ENCODE measurements around the gene CNKSR3. TPM values are rescaled to one million over a fixed set of nuclear protein-coding genes. Genes with fewer than 3 reads are reported as not detected.

CNKSR3 gene
- total and polyA plus RNA-seq, 2 of the 8 experiments (the other 6 are each of a cell fraction or from before 2014, with no cell fraction given), result 1.2 to 6.2 TPM

DNA sequence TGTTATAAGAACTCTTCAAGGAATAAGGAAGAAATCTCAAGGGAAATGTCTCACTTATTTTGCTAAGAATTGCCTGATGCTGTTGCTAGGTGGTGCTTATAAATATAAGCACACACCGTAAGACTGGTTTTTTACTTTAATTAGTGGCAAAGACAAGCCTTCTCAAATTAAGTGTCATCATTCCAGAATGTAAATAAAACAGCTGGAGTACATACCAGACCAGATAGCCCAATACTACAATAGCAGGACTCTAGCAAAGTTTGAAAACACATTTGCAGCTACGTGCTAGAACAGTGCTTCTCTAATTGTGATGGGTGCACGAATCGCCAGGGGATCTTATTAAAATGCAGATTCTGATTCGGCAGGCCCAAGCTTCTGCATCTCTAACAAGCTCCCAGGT, 6.8 kb downstream of the CNKSR3 start:
- DNase-seq (ENCODE audit: low read depth in 1 of 2, low spot score in 2 of 2), result no peak
- no peak overlapping the region for H4K8ac ChIP-seq (ENCODE audit: extremely low read depth, insufficient read depth, low read length)
- H2AK5ac ChIP-seq (ENCODE audit: low read depth, low read length), result no peak overlapping the region
- FAIRE-seq, result peak; percentile 36
- H3K18ac ChIP-seq (ENCODE audit: extremely low read depth, low read length), result no peak overlapping the region
- WGBS, 2 experiments (ENCODE audit: extremely low coverage in 1 of 2, insufficient coverage in 1 of 2, insufficient read length in 1 of 2, insufficient replicate concordance in 2 of 2, low coverage in 1 of 2, low lambda C conversion rate in 2 of 2, missing lambda C conversion rate in 1 of 2), result 21% methylated on average over 5 of the region's 5 CpGs; no CpG with 5 or more reads in 1 of the 2 experiments
- no peak overlapping the region for H4K91ac ChIP-seq (replicated peaks; ENCODE audit: insufficient read length, low read length)
- peak overlapping the region in 1 of 2 experiments; percentile 18; a peak in 1 of 4 replicates for H3K4me2 ChIP-seq (ENCODE audit: insufficient read depth in 1 of 2, low read depth in 2 of 2, low read length in 2 of 2)
- H2BK12ac ChIP-seq (ENCODE audit: low read depth, low read length), result no peak overlapping the region
- peaks cover 0 to 12% of the 10 kb centered on the region in 2 experiments; a peak in 3 of 4 replicates for H3K79me2 ChIP-seq (ENCODE audit: control insufficient read depth in 1 of 2, insufficient read depth in 2 of 2, low read length in 2 of 2)
- no peak overlapping the region for H3K56ac ChIP-seq (replicated peaks; ENCODE audit: insufficient read length, low read depth, low read length)
- H2BK5ac ChIP-seq (ENCODE audit: low read depth, low read length), result no peak overlapping the region
- no peak overlapping the region for H2AFZ ChIP-seq (ENCODE audit: low read length)
- no peak overlapping the region for H2BK20ac ChIP-seq (ENCODE audit: low read length)
- peaks cover 20 to 53% (median 40%) of the 10 kb centered on the region in 4 experiments for H3K27me3 ChIP-seq (replicated peaks in 1 of 4; ENCODE audit: control insufficient read depth in 3 of 4, extremely low read depth in 1 of 4, insufficient read depth in 3 of 4, low read length in 3 of 4)
- H4K20me1 ChIP-seq (replicated peaks in 1 of 2; ENCODE audit: control insufficient read depth in 1 of 2, insufficient read depth in 2 of 2, low read length in 2 of 2), result peaks cover 4 to 28% of the 10 kb centered on the region in 2 experiments
- no peak overlapping the region for H2BK120ac ChIP-seq (replicated peaks; ENCODE audit: low read depth, low read length)
- no peak overlapping the region for H3K14ac ChIP-seq (ENCODE audit: insufficient read length)
- H3K79me1 ChIP-seq (ENCODE audit: low read depth, low read length), result 0 out of 2 replicates have a peak, but pooled peaks cover 2% of the 10 kb centered on the region
- no peak overlapping the region for H2BK15ac ChIP-seq (ENCODE audit: low read length)
- no peak overlapping the region for H3K4ac ChIP-seq (replicated peaks; ENCODE audit: insufficient read length, low read depth, low read length)
- no peak overlapping the region for H3K9ac ChIP-seq (replicated peaks in 1 of 4; ENCODE audit: extremely low read depth in 1 of 4, low read depth in 3 of 4, low read length in 3 of 4)
- H3K27ac ChIP-seq (ENCODE audit: low read depth, low read length), result no peak overlapping the region
- peaks cover 0 to 4% (median 1%) of the 10 kb centered on the region in 4 experiments; a peak in 2 of 8 replicates for H3K36me3 ChIP-seq (ENCODE audit: control insufficient read depth in 2 of 4, insufficient read depth in 4 of 4, low read length in 3 of 4)
- H3K23ac ChIP-seq (ENCODE audit: insufficient read length), result no peak overlapping the region
- no peaks in the 10 kb centered on the region; the same call in 1 of the 2 replicates for H3K23me2 ChIP-seq (ENCODE audit: low read depth, low read length)
- CTCF ChIA-PET (ENCODE audit: partially characterized antibody), result interaction anchor here (0.6 to 2.2 kb wide), 4 partner anchors 14 to 1741 kb away, joined by 3 to 7 read pairs (median 3); no protein-coding TSS in a partner anchor
- POLR2A ChIA-PET (ENCODE audit: partially characterized antibody), result interaction anchor here (0.8 to 1.1 kb wide), 2 partner anchors 13 to 34 kb away, joined by 3 read pairs; no protein-coding TSS in a partner anchor
- peaks cover 1 to 9% (median 5%) of the 10 kb centered on the region in 4 experiments; a peak in 5 of 7 replicates for H3K4me1 ChIP-seq (replicated peaks in 1 of 4; ENCODE audit: control insufficient read depth in 3 of 4, insufficient read depth in 4 of 4, low read length in 3 of 4)
- H3K9me3 ChIP-seq (ENCODE audit: insufficient read depth in 2 of 2, low read depth in 1 of 2, low read length in 1 of 2), result no peaks in the 10 kb centered on the region; a peak in 1 of 4 replicates
- H4K5ac ChIP-seq (ENCODE audit: insufficient read length, low read depth, low read length), result no peak overlapping the region
- no peak overlapping the region for H3K4me3 ChIP-seq (ENCODE audit: extremely low read depth in 1 of 4, insufficient read depth in 2 of 4, low read depth in 3 of 4, low read length in 4 of 4)
- TF ChIP-seq KDM1A (IDR thresholded peaks at IDR 0.05; ENCODE audit: borderline replicate concordance, low read length) (no peak), NANOG (IDR thresholded peaks at IDR 0.05; ENCODE audit: insufficient read depth, low read depth, low read length, poor library complexity, severe bottlenecking) (peak; percentile 51), EGR1 (IDR thresholded peaks at IDR 0.05; ENCODE audit: borderline replicate concordance, low read depth, low read length) (no peak), HDAC2 (IDR thresholded peaks at IDR 0.05; ENCODE audit: borderline replicate concordance in 1 of 2, low read depth in 2 of 2, low read length in 2 of 2) (0 out of 4 replicates have a peak, but pooled peaks of 1 of the 2 experiments have one; percentile 13), RAD21 (IDR thresholded peaks at IDR 0.05 in 1 of 2, conservative IDR thresholded peaks at IDR 0.05 in 1 of 2; ENCODE audit: low read depth in 2 of 2, low read length in 2 of 2) (no peak), POLR2AphosphoS5 (IDR thresholded peaks at IDR 0.05; ENCODE audit: low read depth, low read length) (peak; percentile 59), TCF12 (IDR thresholded peaks at IDR 0.05; ENCODE audit: low read depth, low read length) (peak; percentile 74; the same call in 1 of the 2 replicates), SP1 (IDR thresholded peaks at IDR 0.05; ENCODE audit: low read depth, low read length) (0 out of 2 replicates have a peak, but pooled peaks have one; percentile 29), EP300 (IDR thresholded peaks at IDR 0.05; ENCODE audit: borderline replicate concordance in 1 of 2, low read depth in 2 of 2, low read length in 2 of 2) (peak in 1 of 2 experiments; percentile 39; a peak in 1 of 3 replicates)
- TF ChIP-seq, protein P1, sequence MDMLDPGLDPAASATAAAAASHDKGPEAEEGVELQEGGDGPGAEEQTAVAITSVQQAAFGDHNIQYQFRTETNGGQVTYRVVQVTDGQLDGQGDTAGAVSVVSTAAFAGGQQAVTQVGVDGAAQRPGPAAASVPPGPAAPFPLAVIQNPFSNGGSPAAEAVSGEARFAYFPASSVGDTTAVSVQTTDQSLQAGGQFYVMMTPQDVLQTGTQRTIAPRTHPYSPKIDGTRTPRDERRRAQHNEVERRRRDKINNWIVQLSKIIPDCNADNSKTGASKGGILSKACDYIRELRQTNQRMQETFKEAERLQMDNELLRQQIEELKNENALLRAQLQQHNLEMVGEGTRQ (IDR thresholded peaks at IDR 0.05; ENCODE audit: low read length), result no peak
